GM12891 (cell line): ENCODE results near the gene DAB1.

ENCODE experiments used
- POLR2A ChIP-seq: IDR thresholded peaks from 2 replicates; pipeline ENCODE4 v1.6.1; 2011; ENCODE audit warnings: low read depth, low read length, control low read depth
- POLR2AphosphoS5 ChIP-seq: IDR thresholded peaks from 2 replicates; pipeline ENCODE4 v1.6.1; 2011; ENCODE audit warnings: low read depth, low read length, control low read depth
- POU2F2 ChIP-seq: IDR thresholded peaks from 2 replicates; pipeline ENCODE4 v1.6.1; 2011; ENCODE audit warnings: low read depth, mild to moderate bottlenecking, control low read depth, low read length, moderate library complexity
- TAF1 ChIP-seq: IDR thresholded peaks from 2 replicates; pipeline ENCODE4 v1.6.1; 2011; ENCODE audit warnings: low read depth, low read length, control low read depth

DNA sequence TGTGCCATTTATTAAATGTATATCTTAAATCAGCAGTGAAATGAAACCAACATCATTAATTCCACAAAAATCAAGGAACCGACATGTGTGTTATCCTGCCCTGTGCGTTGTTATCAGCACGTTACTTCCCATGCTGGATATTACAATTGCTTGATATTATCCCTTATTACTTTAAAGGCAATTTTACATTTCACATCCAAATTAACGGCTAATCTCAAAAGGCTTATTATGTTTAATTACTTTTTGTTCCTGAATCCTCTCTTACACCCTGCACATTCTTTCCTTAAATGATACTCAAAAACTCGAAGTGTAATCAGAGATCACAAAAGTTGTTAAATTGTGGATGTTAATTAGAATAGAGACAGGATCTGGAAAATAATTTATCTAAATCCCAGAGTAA is 167.9 kb downstream of the DAB1 start:
- TF ChIP-seq POLR2A (no peak), POU2F2 (no peak), TAF1 (no peak), POLR2AphosphoS5 (no peak)
